Measurements from ENCODE around the gene SEC14L3. TPM values are rescaled to one million over a fixed set of nuclear protein-coding genes. Genes with fewer than 3 reads are reported as not detected.

SEC14L3 gene
- total and polyA plus RNA-seq, 2 of the 13 experiments (the other 11 are each of a cell fraction or from before 2014, with no cell fraction given), result not detected

DNA sequence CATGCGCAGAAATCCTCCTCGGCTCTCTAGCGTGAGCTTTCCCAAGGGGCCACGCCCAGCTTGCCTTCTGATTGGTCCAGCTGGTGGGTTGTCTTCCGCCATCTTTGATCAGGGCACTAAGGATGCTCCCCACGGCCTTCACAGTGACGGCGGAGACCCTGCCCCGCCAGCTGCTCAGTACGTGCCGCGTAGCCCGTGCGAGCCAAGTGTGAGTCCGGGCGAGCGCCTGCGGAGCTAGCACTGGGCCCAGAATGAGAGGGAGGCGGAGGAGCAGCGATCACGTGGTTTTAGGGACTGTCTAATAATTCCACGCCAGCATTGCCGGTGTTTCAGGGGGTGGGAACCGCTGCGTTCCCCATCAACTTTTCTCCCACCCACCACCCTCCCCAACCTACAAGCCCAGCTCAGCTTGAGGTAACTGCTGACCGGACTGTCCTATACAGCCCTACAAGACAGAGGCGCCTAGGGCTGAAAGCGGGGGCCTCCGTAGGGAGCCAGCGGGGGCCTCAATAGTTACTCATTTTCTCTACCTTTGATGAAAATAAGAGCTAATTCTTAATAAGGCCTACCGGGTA is 47.8 kb downstream of the SEC14L3 start (continued):
- TF ChIP-seq POLR2G (IDR thresholded peaks at IDR 0.05; ENCODE audit: low read depth, low read length) (peak; percentile 69), KLF16 (CRISPR knock-in tag; IDR thresholded peaks at IDR 0.05) (peak in 1 of 2 experiments; percentile 94; a peak in 2 of 4 replicates), ZNF335 (CRISPR knock-in tag; IDR thresholded peaks at IDR 0.05) (peak; percentile 97; the same call in 1 of the 2 replicates), ATF3 (CRISPR knock-in tag; IDR thresholded peaks at IDR 0.05) (no peak), FOSL2 (CRISPR knock-in tag; IDR thresholded peaks at IDR 0.05) (peak; percentile 64), PLRG1 (conservative IDR thresholded peaks at IDR 0.05) (no peak), NONO (IDR thresholded peaks at IDR 0.05) (no peak), NONO (CRISPR knock-in tag; conservative IDR thresholded peaks at IDR 0.05) (peak; percentile 93), NR0B2 (CRISPR knock-in tag; IDR thresholded peaks at IDR 0.05) (no peak), PCBP2 (optimal IDR thresholded peaks at IDR 0.05; ENCODE audit: low read depth, low read length, poor library complexity, severe bottlenecking) (no peak), GTF2F1 (IDR thresholded peaks at IDR 0.05; ENCODE audit: low read length) (no peak), CEBPG (CRISPR knock-in tag; IDR thresholded peaks at IDR 0.05) (0 out of 2 replicates have a peak, but pooled peaks have one; percentile 47), CEBPB (IDR thresholded peaks at IDR 0.05; ENCODE audit: borderline replicate concordance, low read depth, low read length) (no peak), RXRB (CRISPR knock-in tag; IDR thresholded peaks at IDR 0.05; ENCODE audit: borderline replicate concordance) (peak; percentile 60; the same call in 1 of the 2 replicates), ZGPAT (CRISPR knock-in tag; IDR thresholded peaks at IDR 0.05) (peak; percentile 89), MYC (CRISPR knock-in tag; IDR thresholded peaks at IDR 0.05; ENCODE audit: borderline replicate concordance) (peak; percentile 76; the same call in 1 of the 2 replicates), ZNF431 (CRISPR knock-in tag; IDR thresholded peaks at IDR 0.05; ENCODE audit: borderline replicate concordance, low read depth) (no peak)
- TF ChIP-seq, protein P1, sequence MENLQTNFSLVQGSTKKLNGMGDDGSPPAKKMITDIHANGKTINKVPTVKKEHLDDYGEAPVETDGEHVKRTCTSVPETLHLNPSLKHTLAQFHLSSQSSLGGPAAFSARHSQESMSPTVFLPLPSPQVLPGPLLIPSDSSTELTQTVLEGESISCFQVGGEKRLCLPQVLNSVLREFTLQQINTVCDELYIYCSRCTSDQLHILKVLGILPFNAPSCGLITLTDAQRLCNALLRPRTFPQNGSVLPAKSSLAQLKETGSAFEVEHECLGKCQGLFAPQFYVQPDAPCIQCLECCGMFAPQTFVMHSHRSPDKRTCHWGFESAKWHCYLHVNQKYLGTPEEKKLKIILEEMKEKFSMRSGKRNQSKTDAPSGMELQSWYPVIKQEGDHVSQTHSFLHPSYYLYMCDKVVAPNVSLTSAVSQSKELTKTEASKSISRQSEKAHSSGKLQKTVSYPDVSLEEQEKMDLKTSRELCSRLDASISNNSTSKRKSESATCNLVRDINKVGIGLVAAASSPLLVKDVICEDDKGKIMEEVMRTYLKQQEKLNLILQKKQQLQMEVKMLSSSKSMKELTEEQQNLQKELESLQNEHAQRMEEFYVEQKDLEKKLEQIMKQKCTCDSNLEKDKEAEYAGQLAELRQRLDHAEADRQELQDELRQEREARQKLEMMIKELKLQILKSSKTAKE (CRISPR knock-in tag; IDR thresholded peaks at IDR 0.05; ENCODE audit: borderline replicate concordance), result no peak
- TF ChIP-seq, protein P2, sequence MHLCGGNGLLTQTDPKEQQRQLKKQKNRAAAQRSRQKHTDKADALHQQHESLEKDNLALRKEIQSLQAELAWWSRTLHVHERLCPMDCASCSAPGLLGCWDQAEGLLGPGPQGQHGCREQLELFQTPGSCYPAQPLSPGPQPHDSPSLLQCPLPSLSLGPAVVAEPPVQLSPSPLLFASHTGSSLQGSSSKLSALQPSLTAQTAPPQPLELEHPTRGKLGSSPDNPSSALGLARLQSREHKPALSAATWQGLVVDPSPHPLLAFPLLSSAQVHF (CRISPR knock-in tag; IDR thresholded peaks at IDR 0.05), result 0 out of 2 replicates have a peak, but pooled peaks have one; percentile 11
- TF ChIP-seq, protein P3, sequence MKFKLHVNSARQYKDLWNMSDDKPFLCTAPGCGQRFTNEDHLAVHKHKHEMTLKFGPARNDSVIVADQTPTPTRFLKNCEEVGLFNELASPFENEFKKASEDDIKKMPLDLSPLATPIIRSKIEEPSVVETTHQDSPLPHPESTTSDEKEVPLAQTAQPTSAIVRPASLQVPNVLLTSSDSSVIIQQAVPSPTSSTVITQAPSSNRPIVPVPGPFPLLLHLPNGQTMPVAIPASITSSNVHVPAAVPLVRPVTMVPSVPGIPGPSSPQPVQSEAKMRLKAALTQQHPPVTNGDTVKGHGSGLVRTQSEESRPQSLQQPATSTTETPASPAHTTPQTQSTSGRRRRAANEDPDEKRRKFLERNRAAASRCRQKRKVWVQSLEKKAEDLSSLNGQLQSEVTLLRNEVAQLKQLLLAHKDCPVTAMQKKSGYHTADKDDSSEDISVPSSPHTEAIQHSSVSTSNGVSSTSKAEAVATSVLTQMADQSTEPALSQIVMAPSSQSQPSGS (CRISPR knock-in tag; IDR thresholded peaks at IDR 0.05), result peak; percentile 68; the same call in 1 of the 2 replicates
- TF ChIP-seq, protein P4, sequence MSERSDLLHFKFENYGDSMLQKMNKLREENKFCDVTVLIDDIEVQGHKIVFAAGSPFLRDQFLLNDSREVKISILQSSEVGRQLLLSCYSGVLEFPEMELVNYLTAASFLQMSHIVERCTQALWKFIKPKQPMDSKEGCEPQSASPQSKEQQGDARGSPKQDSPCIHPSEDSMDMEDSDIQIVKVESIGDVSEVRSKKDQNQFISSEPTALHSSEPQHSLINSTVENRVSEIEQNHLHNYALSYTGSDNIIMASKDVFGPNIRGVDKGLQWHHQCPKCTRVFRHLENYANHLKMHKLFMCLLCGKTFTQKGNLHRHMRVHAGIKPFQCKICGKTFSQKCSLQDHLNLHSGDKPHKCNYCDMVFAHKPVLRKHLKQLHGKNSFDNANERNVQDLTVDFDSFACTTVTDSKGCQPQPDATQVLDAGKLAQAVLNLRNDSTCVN (CRISPR knock-in tag; IDR thresholded peaks at IDR 0.05; ENCODE audit: borderline replicate concordance), result peak; percentile 45; the same call in 1 of the 2 replicates

All from HepG2 (cell line).